DND-41 (cell line): ENCODE results near the gene GANAB.
"Not testable (repeated sequence)": the region's sequence is repeated elsewhere in the genome, so short reads cannot be mapped to it uniquely, and the experiment has no call there.

ENCODE experiments used
- ATAC-seq: fragments of 200-7000 bp; cut with Tn5 transposase; 3 replicates; pipeline ENCODE4 v1.9.1; 2021; ENCODE audit warnings: low read depth; ENCODE audit not compliant: insufficient read depth
- DNase-seq: peaks from one replicate; pipeline ENCODE4 v3.0.0-alpha.2; 2020
- H2AFZ ChIP-seq: 2 replicates; pipeline ENCODE4 v1.6.0; 2012; ENCODE audit warnings: low read depth, low read length
- H3K27ac ChIP-seq: 2 replicates; pipeline ENCODE4 v1.5.1; 2012; ENCODE audit warnings: low read length, inconsistent platforms
- H3K27me3 ChIP-seq: fragments of 200-600 bp; sonication (generic); 2 replicates; pipeline ENCODE4 v1.6.0; 2012; ENCODE audit warnings: low read length, mild to moderate bottlenecking, inconsistent platforms; ENCODE audit not compliant: insufficient read depth, poor library complexity
- H3K36me3 ChIP-seq: 2 replicates; pipeline ENCODE4 v1.5.1; 2012; ENCODE audit warnings: low read length, inconsistent platforms; ENCODE audit not compliant: insufficient read depth
- H3K4me1 ChIP-seq: 2 replicates; pipeline ENCODE4 v1.5.1; 2012; ENCODE audit warnings: mild to moderate bottlenecking, low read length; ENCODE audit not compliant: insufficient read depth
- H3K4me2 ChIP-seq: 2 replicates; pipeline ENCODE4 v1.6.0; 2012; ENCODE audit warnings: mild to moderate bottlenecking, moderate library complexity, low read length, inconsistent platforms; ENCODE audit not compliant: insufficient read depth
- H3K4me3 ChIP-seq, 2 experiments: fragments of 200-600 bp in 1 of 2; shearing (Covaris generic) in 1 of 2; 2 replicates each; pipeline ENCODE4 v1.5.1; 2012 to 2016; ENCODE audit warnings: inconsistent platforms in 2 of 2, low read length in 2 of 2, mild to moderate bottlenecking in 2 of 2, low read depth in 1 of 2, moderate library complexity in 1 of 2
- H3K79me2 ChIP-seq: 2 replicates; pipeline ENCODE4 v1.6.0; 2012; ENCODE audit warnings: low read length, inconsistent platforms; ENCODE audit not compliant: insufficient read depth
- H3K9ac ChIP-seq: 2 replicates; pipeline ENCODE4 v1.6.0; 2012; ENCODE audit warnings: low read depth, mild to moderate bottlenecking, inconsistent platforms, low read length, moderate library complexity
- H3K9me3 ChIP-seq: 2 replicates; pipeline ENCODE4 v1.5.1; 2012; ENCODE audit warnings: low read length, moderate library complexity, mild to moderate bottlenecking, inconsistent platforms; ENCODE audit not compliant: insufficient read depth, severe bottlenecking
- H4K20me1 ChIP-seq: 2 replicates; pipeline ENCODE4 v1.6.0; 2012; ENCODE audit warnings: low read length; ENCODE audit not compliant: insufficient read depth
- CTCF ChIP-seq: IDR thresholded peaks from 2 replicates; pipeline ENCODE4 v1.5.1; 2012; ENCODE audit warnings: borderline replicate concordance, low read length, moderate library complexity, mild to moderate bottlenecking; ENCODE audit not compliant: poor library complexity, severe bottlenecking; ENCODE audit errors: extremely low read depth
- EZH2 ChIP-seq: IDR thresholded peaks from 3 replicates; pipeline ENCODE4 v1.6.1; 2012; ENCODE audit warnings: borderline replicate concordance, low read depth, mild to moderate bottlenecking, moderate library complexity, low read length, inconsistent platforms; ENCODE audit not compliant: severe bottlenecking

Gene GANAB

GRCh38 chr11:62656796-62657429 is 10.5 kb upstream of the GANAB start:
- Histone ChIP-seq H3K9ac (0 out of 2 replicates have a peak overlapping the region, but pooled peaks have one; percentile 16), H3K79me2 (peaks cover 12% of the 10 kb centered on the region), H3K27ac (no peak overlapping the region), H3K4me2 (no peak overlapping the region), H3K9me3 (no peaks in the 10 kb centered on the region), H4K20me1 (no peaks in the 10 kb centered on the region), H3K4me3 (no peak overlapping the region), H3K27me3 (no peaks in the 10 kb centered on the region), H3K4me1 (peaks cover 19% of the 10 kb centered on the region), H3K36me3 (no peaks in the 10 kb centered on the region; the same call in 1 of the 2 replicates), H2AFZ (peak overlapping the region; percentile 25; the same call in 1 of the 2 replicates)
- ATAC-seq: no peak
- TF ChIP-seq CTCF (no peak), EZH2 (no peak)
- DNase-seq: no peak

- Histone ChIP-seq H3K4me2 (peak overlapping the region; percentile 20), H3K4me1 (peaks cover 27% of the 10 kb centered on the region), H3K79me2 (peaks cover 31% of the 10 kb centered on the region), H3K27me3 (no peaks in the 10 kb centered on the region), H3K27ac (no peak overlapping the region), H4K20me1 (no peaks in the 10 kb centered on the region), H3K9ac (peak overlapping the region; percentile 84), H2AFZ (peak overlapping the region; percentile 67), H3K4me3 (no peak overlapping the region), H3K36me3 (peaks cover 10% of the 10 kb centered on the region), H3K9me3 (no peaks in the 10 kb centered on the region)
- no peak for DNase-seq
- TF ChIP-seq EZH2 (no peak), CTCF (no peak)
- no peak for ATAC-seq
Observed at GRCh38 chr11:62654297-62654696, 7.9 kb upstream of the GANAB start.

- peaks cover 27% of the 10 kb centered on the region for H3K36me3 ChIP-seq
- no peak for DNase-seq
- peak overlapping the region; percentile 75 to 82 for H3K4me3 ChIP-seq
- TF ChIP-seq EZH2 (no peak), CTCF (no peak)
- ATAC-seq: no peak
- no peaks in the 10 kb centered on the region for H4K20me1 ChIP-seq
- peak overlapping the region; percentile 87 for H2AFZ ChIP-seq
- peak overlapping the region; percentile 72 for H3K4me2 ChIP-seq
- peak overlapping the region; percentile 88 for H3K27ac ChIP-seq
- no peaks in the 10 kb centered on the region for H3K27me3 ChIP-seq
- peak overlapping the region; percentile 84 for H3K9ac ChIP-seq
- peaks cover 36% of the 10 kb centered on the region for H3K4me1 ChIP-seq
- peaks cover 46% of the 10 kb centered on the region for H3K79me2 ChIP-seq
- H3K9me3 ChIP-seq: no peaks in the 10 kb centered on the region
Observed at GRCh38 chr11:62652161-62653006, 6.0 kb upstream of the GANAB start.

- not testable (repeated sequence) for H3K27me3 ChIP-seq, ATAC-seq, H2AFZ ChIP-seq, H3K9me3 ChIP-seq, DNase-seq, H3K4me2 ChIP-seq, H4K20me1 ChIP-seq, H3K4me3 ChIP-seq, H3K9ac ChIP-seq, H3K27ac ChIP-seq
- H3K4me1 ChIP-seq: peaks cover 48% of the 10 kb centered on the region
- H3K36me3 ChIP-seq: peaks cover 27% of the 10 kb centered on the region
- peaks cover 59% of the 10 kb centered on the region for H3K79me2 ChIP-seq
Observed at GRCh38 chr11:62650283-62650682, 3.9 kb upstream of the GANAB start.
